SW 1271 (cell line): ENCODE measurements around the gene ADARB1.

Experiments used
- DNase-seq, 2 experiments: peaks; one replicate each; lab custom pipeline; 2025; lab: John Stamatoyannopoulos, UW

The ADARB1 gene

DNA sequence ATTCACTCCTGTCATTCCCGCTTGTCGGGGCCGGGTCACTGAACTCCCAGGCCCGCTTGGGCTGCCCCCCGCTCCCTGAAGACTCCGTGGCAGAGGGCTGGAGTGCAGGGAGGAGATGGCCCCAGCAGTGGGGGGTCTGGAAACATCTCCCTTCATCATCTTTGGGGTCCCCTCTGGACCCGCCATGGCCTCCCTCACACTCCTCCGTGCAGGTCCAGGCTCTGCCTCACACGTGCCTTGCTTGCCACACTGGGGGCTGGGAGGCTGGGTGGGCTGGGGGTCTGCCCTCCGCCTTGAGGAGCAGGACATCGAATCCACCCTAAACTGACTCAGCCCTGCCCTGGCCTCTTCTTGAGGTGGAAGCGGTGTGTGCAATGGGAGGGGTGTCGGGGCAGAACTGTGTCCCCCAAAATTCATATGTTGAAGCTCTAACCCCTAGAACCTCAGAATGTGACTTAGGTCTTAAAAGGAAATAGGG, 178.1 kb downstream of the ADARB1 start:
- no peak for DNase-seq

DNA sequence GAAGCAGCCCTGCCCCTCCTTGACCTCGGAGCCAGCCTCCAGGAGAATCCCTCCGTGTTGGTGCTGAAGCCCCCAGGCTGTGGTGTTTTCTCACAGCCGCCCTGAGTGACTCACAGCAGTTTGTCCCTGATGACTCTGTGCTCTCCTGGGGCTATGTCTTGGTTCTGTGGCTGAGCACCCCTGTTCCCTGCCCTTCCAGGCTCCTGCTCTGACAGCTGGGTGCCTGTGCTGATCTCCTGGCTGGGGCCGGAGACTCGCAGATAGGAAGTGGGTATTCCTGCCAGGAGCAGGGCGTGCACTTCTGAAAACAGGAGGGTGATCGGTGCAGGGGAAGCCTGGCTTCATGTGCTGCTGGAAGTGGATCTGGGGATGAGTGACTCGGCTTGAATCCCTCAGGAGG, 178.8 kb downstream of the ADARB1 start:
- DNase-seq = no peak

DNA sequence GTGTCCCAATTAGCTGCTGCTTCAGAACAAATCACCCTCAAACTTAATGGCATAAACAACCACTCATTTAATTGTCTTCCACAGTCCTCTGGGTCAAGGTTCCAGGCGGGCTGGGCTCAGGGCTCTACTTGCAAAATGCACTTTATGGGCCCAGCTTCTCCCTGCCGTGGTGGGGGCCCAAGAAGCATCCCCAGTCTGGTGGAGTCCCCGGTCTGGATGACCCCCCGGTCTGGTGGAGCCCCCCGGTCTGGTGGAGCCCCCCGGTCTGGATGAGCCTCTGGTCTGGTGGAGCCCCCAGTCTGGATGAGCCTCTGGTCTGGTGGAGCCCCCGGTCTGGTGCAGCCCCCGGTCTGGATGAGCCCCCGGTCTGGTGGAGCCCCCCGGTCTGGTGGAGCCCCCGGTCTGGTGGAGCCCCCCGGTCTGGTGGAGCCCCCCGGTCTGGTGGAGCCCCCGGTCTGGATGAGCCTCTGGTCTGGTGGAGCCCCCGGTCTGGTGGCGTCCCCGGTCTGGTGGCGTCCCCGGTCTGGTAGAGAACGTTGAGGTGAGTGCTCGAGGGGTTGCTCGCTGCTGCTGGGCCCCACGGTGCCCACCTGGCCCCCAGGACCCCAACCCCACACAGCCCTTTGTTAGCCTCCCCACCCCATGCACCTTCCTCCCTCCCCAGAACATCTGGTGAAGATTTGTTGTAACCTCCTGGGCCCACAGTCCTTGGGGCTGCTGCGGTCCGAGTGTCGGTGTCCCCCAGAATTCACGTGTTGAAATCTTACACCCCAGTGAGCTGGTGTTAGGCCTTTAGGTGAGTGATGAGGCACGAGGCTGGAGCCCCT, 179.5 kb downstream of the ADARB1 start:
- DNase-seq = no peak

DNA sequence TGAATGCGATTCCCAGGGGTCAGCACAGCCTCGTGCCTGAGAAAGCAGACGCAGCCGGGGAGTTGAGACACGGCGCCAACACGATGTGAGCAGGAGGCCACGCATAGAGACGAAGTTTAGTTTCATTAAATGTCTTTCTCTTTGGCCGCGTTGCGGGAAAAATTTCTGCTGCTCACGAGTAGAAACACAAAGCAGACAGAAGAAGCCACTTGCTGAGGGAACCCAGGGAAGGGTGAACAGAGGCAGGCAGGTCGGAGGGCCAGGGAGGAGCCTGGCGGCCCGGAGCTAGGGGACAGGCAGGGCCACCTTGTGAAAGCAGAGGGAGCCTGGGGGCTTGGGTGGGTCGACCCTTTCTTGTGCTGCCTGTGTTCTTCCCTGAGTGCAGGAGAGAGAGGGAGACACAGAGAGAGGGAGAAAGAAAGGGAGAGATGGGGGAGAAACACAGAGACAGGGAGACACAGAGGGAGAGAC, 180.1 kb downstream of the ADARB1 start:
- no peak for DNase-seq

DNA sequence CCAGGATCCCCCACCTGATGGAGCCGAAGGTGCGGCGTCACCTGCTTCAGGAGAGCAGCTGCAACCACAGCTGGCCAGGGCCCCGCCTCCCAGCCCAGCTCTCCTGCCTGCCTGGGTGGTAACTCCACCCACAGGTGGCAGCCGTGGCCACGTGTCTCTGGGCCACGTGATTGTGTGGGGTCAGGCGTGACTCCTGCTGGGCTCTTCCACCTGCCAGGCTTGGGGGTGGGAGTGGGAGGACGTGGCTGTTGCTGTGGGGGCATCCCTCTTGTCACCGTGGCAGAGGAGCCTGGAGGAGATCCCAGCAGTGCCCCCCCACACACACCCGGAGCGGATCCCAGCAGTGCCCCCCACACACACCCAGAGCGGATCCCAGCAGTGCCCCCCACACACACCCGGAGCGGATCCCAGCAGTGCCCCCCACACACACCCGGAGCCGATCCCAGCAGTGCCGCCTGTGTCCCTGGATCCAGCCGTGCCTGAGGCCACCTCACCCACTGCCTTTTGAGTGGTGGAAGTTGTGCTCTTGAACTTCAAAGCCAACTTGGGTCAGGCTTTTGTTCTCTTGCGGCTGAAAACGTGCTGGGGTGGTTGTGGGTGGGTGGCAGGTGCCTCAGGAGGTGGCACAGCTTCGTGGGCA, 181.1 kb downstream of the ADARB1 start:
- no peak for DNase-seq

DNA sequence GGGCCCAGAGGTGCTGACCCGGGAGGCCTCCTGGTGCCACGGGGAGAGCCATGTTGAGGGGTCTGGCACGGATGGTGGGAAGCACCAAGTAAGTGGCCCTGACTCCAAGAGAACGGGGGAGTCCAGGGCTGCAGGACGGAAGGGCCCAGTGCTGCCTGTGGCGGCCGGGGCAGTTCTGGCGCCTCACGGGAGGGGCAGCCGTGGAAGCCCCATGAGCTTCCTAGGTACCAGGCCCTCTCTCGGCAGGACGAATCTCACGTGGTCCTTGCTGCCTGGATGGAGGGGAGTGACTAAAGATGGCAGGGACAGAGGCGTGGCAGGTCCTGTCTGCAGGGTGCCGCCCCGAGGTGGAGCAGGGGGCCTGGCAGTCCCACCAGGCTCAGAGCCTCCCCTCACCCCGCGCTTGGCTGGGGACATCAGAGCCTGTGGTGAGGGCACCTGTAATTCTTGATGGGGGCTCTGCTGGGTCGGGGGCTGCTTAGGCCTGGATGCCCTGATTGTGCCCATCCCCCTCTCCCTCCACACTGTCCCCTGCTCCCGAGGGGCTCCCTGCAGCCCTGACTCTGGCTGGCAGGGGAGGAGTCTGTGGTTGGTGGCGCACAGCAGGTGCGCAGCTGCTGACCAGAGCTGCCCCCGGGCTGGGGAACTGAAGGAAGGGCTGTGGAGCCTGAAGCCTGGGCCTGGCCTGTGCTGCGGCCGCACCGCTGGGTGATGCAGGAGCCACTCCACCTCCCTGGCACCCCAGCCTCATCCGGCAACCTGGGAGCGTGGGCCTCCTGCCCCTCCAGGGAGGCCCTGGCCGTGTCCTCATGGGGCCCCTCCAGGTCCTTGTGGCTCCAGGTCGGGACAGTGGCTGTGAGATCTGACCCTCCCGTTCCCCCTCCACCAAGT, 181.9 kb downstream of the ADARB1 start:
- no peak for DNase-seq

DNA sequence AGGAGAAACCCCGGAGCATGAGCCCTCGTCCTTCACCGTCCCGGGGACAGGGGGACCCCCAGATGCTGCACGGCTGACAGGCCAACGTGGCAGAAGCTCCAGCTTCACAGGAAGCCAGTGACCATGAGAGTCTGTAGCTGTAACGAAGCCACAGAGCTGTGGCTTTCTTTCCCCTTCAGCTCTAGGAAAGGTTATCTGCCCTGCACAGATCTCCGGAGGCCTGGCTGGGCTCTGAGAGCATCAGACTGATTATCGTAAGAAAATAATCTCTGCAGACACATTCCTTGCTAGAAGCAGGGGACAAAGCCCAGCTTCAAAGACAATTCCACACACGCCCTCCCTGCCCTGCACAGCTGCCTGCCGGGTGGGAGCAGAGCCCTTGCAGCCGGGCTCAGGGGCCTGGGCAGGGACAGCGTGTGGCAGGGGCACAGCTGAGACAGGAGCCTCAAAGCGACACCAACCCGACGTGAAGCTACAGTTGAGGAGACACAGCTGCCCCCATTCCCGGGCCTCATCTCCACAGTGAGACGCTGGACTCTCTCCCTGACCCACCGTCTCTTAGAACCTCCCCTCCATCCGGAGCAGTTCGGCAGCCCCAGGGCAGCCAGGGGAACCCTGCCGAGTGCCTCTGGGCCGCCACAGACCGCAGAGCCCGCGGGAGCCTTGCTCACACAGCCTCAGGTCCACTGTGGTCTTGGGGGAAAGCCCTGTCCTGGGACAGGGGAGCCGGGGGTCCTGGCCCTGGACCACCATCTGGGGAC, 182.7 kb downstream of the ADARB1 start:
- DNase-seq = no peak

DNA sequence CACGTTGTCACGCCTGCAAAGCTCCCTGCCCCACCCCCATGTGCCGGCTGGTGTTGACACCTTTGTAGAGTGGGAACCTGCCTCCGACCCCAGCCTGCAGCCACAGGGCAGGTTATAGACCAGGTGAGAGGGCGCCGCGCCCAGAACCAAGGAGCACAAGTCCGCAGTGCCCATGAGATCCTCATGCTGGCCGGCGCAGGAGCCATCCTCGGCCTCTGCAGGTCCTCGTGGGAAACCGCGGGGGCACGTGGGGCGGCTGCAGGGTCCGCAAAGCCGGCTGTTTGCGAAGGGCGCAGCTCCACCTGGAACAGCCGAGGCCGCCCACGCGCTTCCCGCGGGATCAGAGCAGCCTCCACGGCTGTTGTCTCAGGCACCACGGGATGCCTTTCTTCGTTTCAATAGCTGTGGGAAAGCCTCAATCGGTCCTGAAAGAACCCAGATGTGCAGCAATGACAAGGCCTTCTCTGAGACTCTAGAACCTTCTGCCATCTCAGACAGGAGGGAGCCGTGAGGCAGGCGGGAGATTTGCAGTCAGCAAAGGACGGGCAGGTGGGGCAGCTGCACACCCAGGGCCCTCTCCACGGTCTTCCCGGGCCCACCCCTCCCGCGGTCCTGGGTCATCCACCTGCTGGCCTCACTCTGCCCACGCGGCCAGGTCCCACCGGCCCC, 183.4 kb downstream of the ADARB1 start:
- no peak for DNase-seq

DNA sequence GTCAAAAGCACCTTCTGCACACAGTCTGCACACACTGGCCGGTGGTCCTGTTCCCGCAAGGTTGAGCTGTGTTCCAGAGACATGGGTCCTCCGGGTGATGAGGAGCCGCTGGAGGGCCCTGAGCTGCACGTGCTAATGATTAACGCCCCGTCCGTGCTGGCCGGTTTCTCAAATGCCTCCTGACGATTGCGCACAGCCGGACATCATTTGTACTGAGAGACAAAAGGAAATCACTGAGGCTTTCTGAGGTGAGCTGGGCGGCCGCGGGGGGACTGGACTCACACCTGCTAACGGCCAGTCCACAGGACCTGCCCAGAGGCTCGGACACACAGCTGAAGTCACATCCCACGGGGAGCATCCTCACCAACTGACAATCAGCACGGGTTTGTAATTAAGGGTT, 184.1 kb downstream of the ADARB1 start:
- DNase-seq = no peak

DNA sequence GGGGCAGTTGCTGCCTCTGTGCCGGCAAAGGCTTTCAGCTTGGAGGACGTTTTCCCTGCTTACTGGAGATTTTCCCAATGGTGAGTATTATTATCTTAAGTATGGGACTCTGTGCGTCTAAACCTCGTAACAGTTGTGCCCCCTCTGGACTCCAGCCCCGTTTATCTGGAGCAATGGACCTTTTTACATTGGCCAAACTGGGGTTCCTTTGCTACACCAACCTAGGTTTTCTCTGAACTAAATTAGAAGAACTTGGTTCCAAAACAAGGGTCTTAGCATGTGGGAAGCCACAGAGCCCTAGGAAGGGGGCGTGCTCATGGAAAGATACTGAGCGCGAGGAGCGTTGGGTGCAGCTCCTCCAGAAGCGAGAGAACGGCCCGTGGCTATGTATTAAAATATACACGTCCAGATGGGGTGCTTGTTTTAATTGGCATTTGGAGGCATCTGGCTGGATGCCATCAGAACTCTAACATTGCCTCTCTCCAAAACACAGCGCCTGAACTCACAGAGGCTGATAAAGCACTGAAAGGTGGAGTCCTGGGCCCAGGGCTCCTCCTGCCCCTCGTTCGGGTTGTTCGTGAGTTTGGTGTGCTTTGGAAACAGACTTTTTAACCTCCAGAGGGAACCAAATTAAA, 184.9 kb downstream of the ADARB1 start:
- DNase-seq = no peak

DNA sequence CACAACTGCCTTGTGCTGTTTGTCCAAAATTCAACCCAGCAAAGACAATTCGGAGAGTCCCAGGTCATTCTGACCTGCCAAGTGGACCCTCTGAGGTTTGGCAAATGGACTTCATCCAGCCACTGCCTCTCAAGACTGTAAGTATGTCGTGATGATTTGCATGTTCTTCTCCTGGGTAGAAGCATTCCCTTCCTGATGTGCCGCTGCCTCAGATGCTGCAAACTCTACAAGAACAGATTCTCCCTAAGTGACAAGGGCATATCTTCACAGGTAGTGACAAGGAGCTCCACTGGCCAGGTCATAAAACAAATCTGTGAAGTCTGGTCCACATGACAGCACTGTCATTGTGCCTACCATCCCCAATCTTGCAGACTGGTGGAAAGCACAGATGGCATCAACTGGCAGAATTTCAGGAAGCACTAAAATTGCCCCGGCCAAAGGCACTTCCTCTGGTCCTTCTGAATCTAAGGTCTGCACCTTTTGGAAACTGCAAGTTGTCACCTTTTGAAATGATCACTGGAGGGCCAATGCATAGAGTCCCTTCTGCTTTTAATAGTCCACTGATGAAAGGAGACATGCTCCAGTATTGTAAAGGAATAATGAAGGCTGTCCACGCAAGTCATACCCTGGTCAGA, 185.9 kb downstream of the ADARB1 start:
- DNase-seq = no peak

DNA sequence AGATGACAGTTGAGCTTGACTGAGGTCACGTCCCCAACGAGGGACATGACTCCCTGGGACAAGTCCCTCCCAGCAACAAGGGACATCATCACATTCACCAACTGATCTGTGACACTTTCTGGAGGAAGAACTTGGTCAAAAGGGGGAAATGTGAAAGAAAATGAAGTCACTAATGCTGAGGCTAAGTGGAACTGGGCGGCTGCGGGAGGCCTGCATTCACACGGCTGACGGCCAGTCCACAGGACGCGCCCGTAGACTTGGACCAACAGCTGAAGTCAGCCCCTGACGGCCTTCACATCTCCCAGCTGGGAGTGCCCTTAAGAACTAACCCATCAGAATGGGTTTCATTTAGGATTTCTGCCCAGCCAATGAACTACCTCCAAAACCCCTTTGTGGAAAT, 186.7 kb downstream of the ADARB1 start:
- DNase-seq = no peak

DNA sequence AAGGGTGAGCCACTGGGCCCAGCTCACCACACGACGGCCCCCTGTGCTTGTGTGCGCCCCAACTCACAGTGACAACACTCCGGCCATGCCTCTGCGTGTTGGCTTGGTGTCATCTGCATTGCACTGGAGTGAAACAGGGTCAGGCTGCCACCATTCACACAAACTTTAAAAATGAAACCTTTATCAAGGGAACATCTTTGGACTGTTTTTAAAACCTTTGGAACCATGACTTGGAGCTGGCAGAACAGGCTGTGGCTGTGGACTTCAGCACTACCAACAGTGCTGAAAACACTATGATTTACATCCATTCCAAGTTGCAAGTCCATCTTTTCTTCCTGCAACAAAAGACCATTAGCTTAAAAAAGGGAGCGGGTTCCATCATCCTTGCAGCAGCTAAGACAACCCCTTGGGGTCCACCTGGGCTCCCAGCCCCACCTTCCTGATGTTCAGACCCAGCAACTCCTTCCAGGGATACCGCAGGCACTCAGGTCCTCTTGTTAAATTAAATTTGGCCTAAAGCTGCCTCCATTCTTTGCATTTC, 187.7 kb downstream of the ADARB1 start:
- no peak for DNase-seq

DNA sequence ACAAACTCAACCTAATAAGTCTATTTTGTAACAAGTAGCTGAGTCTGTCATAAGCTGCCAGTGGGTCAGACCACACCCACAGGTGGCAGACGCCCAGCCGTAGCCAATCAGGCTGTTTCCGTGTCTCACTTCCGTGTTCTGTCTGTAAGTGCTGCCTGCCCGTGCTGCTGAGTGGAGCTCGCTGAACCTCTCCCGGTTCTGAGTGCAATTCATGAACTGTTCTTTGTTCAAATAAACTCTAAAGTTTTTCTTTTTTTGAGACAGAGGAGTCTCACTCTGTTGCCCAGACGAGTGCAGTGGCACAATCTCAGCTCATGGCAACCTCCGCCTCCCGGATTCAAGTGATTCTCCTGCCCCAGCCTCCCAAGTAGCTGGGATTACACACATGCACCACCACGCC, 188.2 kb downstream of the ADARB1 start:
- no peak for DNase-seq

DNA sequence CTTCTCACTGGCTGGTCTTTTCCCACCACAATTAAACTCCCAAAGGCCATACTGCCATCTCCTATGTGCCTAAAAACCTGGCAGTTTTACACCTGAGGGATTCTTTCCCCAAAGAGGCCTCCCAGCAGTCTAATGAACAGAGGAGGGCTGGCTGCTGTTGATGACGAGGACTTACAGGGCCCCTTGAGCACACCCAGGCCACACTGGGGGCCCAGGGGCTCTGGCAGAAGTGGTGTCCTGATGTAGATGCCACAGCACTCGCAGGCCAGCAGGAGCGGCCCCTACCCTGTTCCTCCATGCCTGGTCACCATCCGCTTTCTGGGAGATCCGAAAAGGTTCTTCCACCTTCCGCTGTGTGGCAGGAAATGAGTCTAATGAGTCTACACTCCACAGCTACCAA, 189.2 kb downstream of the ADARB1 start:
- DNase-seq = no peak

DNA sequence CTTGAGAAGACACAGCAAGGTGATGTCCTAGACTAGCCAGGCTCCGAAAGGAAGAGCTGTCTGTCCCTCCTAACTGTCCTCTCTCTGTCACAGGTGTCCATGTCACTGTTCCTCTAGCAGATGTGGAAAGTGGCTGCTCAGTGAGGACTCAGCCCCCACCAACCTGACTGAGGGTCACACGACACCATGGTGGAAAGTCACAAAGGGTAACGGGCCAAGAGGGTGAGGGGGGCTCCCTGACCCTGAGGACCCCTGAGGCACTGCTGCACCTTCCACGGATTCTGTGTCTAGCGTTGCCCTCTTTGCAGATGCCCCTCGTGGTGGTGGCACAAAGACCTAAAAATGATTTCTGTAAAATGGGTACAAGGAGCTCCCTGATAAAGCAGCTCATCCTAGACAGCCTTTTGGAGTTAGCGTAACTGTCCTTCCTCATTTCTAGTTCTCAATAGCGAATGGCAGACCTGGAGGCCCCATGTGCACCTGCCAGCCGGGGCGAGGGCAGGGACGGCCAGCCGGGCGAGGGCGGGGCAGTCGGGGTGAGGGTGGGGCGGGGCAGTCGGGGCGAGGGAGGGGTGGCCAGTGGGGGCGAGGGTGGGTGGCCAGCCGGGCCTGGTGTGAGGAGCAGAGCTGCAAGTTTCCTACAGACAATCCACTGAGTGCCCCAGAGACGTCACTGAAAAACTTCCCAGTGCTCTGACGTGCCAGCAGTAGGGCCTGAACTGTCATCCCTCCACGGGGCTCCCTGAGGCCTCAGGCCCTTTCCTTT, 189.9 kb downstream of the ADARB1 start:
- DNase-seq = no peak

DNA sequence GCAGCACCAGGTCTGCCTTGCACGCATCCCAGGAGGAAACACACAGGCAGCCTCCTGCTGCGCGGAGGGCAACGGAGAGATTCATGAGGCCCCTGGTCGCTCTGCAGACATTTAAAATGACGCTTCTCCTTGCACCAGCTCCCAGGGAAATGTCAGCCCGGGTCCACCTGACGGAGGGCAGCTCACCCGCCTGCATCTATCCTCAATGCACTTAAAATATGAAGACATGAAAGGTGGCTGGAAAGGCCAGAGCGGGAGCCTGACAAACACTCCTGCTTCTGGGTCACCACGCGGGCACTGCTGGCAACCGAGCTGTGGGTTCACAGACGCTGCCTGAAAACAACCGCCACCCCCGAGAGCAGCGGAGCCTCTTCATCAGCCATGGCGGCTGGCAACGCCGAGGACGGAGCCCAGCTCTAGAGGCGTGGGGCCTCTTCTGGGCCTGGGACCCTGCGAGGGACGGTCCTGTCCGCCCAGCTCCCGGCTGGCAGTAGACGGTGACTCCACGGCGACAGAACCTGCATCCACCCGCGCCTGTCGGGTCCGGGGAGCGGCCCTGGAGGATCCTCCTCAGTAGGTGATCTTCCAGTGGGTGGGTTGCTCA, 190.6 kb downstream of the ADARB1 start:
- no peak for DNase-seq

DNA sequence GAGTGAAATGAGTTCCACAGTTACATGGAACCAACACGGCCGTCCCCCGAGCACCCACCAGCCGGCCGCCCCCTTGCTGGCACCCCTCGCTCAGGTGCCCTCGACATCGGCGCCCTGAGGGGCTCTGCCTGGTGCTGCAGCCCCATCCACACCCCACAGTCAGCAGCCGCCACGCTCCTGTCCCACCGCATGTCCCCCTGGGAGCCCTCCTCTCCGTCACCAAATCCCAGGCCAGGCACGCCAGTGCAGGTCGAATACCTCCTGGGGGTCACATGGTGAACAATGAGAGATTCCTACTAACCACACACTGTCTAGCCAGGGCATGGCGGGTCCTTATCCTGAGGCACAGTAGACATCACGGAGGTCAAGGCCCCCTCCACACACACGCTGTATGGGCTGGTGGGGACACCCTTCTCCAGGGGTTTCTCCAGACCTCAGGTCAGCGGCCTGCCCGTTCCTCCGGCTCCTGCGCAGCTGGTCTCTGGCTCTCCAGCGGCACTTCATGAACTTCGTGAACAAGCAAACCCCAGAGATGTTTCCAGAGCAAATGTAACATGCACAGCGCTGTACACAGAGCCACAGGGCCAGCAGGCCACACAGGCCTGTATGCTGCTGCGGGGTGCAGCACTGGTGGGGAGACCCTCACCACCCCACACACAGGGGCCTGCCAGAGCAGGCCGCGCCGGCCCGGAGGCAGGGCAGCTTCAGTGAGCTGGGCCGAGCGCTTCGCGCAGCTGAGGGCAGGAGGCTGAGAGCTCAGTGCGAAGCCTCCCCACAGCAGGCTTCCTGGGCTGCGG, 191.5 kb downstream of the ADARB1 start:
- DNase-seq = no peak
